ENCODE results near the gene PNLIPRP1. TPM values are rescaled to one million over a fixed set of nuclear protein-coding genes. Genes with fewer than 3 reads are reported as not detected.

PNLIPRP1 gene
- total and polyA plus RNA-seq, 10 of the 15 experiments (the other 5 are each of a cell fraction or from before 2014, with no cell fraction given): 0.74 TPM; not detected in 9

DNA sequence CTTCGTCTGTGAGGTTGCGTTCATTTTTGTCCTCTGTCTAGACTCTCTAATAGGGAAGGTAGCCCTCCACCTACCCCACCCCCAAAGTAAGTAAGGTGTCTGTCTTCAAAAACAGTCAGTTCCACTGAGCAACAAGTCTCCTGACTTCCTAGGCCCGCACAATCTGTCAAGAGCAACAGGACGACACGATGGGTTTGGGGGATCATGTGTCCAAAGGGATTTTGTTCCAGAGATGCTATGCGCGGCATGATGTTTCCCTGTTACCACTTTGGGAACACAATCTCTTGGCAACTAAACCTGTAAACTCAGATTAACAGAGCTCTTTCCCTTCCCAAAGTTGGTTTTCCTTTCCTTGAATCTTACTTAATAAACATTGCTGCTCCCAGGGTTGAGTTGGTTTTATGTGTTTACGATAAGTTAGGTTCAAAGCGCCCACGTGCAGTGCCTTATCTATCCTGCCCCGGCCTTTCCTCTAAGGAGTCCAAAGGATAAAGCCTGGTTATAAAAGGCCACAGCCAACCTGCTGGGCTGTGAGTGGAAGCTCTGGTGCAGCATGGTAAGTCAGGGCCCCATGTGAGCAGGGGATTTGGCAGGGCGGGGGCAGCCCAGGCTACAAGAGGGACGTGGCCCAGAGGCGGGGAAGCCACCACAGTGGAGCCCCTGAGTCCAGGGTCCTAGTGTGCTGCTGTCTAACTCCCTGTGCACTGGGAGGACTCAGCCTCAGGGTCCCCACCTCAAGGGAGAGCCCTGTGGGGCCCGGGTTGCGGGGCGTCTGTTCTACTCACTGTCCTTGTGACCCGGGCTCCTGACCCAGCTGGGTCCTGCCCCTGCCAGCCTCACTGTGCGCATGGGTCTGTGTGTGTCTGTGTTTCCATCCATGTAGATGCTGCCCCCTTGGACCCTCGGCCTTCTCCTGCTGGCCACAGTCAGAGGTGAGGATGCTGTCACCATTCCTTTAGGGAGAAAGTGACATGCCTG, 30.0 kb downstream of the PNLIPRP1 start, which contains the start of gene PNLIPRP2:
TSS of gene PNLIPRP2 (plus strand) at position 531 of the 978 bp plus-strand sequence.
- ATAC-seq (no peak), DNase-seq (ENCODE audit: low read depth, low spot score) (no peak), FAIRE-seq (no peak)
- Histone ChIP-seq H3K79me2 (ENCODE audit: control insufficient read depth, insufficient read depth, low read length) (no peaks in the 10 kb centered on the region), H3K36me3 (ENCODE audit: control insufficient read depth in 2 of 2, insufficient read depth in 2 of 2, low read length in 1 of 2) (no peaks in the 10 kb centered on the region), H3K27me3 (replicated peaks in 1 of 2; ENCODE audit: control insufficient read depth in 2 of 2, insufficient read depth in 2 of 2, low read length in 1 of 2) (no peaks in the 10 kb centered on the region; a peak in 1 of 4 replicates), H3K4me3 (no peak within 1 kb of the TSS), H3K27ac (ENCODE audit: control insufficient read depth, insufficient read depth) (no peak within 1 kb of the TSS), H3K9me3 (replicated peaks; ENCODE audit: control insufficient read depth, insufficient read depth, low read length) (no peaks in the 10 kb centered on the region), H3K4me2 (ENCODE audit: control insufficient read depth, insufficient read depth) (no peak within 1 kb of the TSS), H3K4me1 (ENCODE audit: control insufficient read depth, insufficient read depth, low read length) (no peaks in the 10 kb centered on the region), H3K9ac (ENCODE audit: control insufficient read depth, insufficient read depth, low read length) (no peak within 1 kb of the TSS), H2AFZ (ENCODE audit: control insufficient read depth, low read depth, low read length) (no peak within 1 kb of the TSS), H4K20me1 (ENCODE audit: control insufficient read depth, insufficient read depth) (no peaks in the 10 kb centered on the region)
- WGBS (ENCODE audit: insufficient coverage, insufficient replicate concordance, low lambda C conversion rate, missing lambda C conversion rate): 35% methylated on average over 20 of the region's 20 CpGs
- RAD21 ChIA-PET (ENCODE audit: unreplicated experiment): no interaction called here
- in situ Hi-C loops (cut with MboI): no loop called here
- BruUV-seq (replicated peaks): no TSS peak
- TF ChIP-seq BCL11A (IDR thresholded peaks at IDR 0.05; ENCODE audit: low read depth, low read length) (no peak), NBN (IDR thresholded peaks at IDR 0.05) (no peak), RAD51 (IDR thresholded peaks at IDR 0.05) (no peak), ZNF207 (IDR thresholded peaks at IDR 0.05; ENCODE audit: borderline replicate concordance) (no peak), WRNIP1 (IDR thresholded peaks at IDR 0.05; ENCODE audit: borderline replicate concordance, low read depth, low read length) (no peak), BRCA1 (IDR thresholded peaks at IDR 0.05; ENCODE audit: low read depth, low read length) (no peak), CBX3 (IDR thresholded peaks at IDR 0.05; ENCODE audit: borderline replicate concordance, low read depth) (no peak), FOXM1 (IDR thresholded peaks at IDR 0.05; ENCODE audit: low read depth, low read length) (no peak), MTA3 (IDR thresholded peaks at IDR 0.05; ENCODE audit: borderline replicate concordance, low read length) (no peak), SMAD5 (IDR thresholded peaks at IDR 0.05; ENCODE audit: low read depth) (no peak), TCF12 (IDR thresholded peaks at IDR 0.05; ENCODE audit: low read depth, low read length) (no peak), ZNF217 (IDR thresholded peaks at IDR 0.05) (no peak), PAX8 (IDR thresholded peaks at IDR 0.05) (no peak), EP300 (IDR thresholded peaks at IDR 0.05; ENCODE audit: borderline replicate concordance in 1 of 2, control insufficient read depth in 1 of 2, low read depth in 2 of 2, low read length in 2 of 2) (no peak), KDM1A (IDR thresholded peaks at IDR 0.05; ENCODE audit: borderline replicate concordance) (no peak), ZNF24 (IDR thresholded peaks at IDR 0.05) (no peak)
- TF ChIP-seq, protein P1, sequence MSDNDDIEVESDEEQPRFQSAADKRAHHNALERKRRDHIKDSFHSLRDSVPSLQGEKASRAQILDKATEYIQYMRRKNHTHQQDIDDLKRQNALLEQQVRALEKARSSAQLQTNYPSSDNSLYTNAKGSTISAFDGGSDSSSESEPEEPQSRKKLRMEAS (IDR thresholded peaks at IDR 0.05; ENCODE audit: low read depth, low read length): no peak
- TF ChIP-seq, protein P2, sequence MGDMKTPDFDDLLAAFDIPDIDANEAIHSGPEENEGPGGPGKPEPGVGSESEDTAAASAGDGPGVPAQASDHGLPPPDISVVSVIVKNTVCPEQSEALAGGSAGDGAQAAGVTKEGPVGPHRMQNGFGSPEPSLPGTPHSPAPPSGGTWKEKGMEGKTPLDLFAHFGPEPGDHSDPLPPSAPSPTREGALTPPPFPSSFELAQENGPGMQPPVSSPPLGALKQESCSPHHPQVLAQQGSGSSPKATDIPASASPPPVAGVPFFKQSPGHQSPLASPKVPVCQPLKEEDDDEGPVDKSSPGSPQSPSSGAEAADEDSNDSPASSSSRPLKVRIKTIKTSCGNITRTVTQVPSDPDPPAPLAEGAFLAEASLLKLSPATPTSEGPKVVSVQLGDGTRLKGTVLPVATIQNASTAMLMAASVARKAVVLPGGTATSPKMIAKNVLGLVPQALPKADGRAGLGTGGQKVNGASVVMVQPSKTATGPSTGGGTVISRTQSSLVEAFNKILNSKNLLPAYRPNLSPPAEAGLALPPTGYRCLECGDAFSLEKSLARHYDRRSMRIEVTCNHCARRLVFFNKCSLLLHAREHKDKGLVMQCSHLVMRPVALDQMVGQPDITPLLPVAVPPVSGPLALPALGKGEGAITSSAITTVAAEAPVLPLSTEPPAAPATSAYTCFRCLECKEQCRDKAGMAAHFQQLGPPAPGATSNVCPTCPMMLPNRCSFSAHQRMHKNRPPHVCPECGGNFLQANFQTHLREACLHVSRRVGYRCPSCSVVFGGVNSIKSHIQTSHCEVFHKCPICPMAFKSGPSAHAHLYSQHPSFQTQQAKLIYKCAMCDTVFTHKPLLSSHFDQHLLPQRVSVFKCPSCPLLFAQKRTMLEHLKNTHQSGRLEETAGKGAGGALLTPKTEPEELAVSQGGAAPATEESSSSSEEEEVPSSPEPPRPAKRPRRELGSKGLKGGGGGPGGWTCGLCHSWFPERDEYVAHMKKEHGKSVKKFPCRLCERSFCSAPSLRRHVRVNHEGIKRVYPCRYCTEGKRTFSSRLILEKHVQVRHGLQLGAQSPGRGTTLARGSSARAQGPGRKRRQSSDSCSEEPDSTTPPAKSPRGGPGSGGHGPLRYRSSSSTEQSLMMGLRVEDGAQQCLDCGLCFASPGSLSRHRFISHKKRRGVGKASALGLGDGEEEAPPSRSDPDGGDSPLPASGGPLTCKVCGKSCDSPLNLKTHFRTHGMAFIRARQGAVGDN (IDR thresholded peaks at IDR 0.05): no peak
- TF ChIP-seq, protein P3, sequence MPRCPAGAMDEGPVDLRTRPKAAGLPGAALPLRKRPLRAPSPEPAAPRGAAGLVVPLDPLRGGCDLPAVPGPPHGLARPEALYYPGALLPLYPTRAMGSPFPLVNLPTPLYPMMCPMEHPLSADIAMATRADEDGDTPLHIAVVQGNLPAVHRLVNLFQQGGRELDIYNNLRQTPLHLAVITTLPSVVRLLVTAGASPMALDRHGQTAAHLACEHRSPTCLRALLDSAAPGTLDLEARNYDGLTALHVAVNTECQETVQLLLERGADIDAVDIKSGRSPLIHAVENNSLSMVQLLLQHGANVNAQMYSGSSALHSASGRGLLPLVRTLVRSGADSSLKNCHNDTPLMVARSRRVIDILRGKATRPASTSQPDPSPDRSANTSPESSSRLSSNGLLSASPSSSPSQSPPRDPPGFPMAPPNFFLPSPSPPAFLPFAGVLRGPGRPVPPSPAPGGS (IDR thresholded peaks at IDR 0.05; ENCODE audit: borderline replicate concordance, insufficient read depth, low read depth, low read length, poor library complexity, severe bottlenecking): no peak
- CTCF ChIA-PET: interaction anchor here (0.8 kb wide), 1 partner anchor 219 kb away, joined by 3 read pairs; no protein-coding TSS in a partner anchor
- intact Hi-C loops (cut with micrococcal nuclease; ENCODE audit: unreplicated experiment): no loop called here
- SMC1A ChIA-PET (ENCODE audit: uncharacterized antibody, unreplicated experiment): no interaction called here
- POLR2A ChIA-PET: no interaction called here
